ENCODE results near the gene SLC28A3. TPM values are rescaled to one million over a fixed set of nuclear protein-coding genes. Genes with fewer than 3 reads are reported as not detected.
"Not testable (repeated sequence)": the region's sequence is repeated elsewhere in the genome, so short reads cannot be mapped to it uniquely, and the experiment has no call there.

Gene SLC28A3, protein sequence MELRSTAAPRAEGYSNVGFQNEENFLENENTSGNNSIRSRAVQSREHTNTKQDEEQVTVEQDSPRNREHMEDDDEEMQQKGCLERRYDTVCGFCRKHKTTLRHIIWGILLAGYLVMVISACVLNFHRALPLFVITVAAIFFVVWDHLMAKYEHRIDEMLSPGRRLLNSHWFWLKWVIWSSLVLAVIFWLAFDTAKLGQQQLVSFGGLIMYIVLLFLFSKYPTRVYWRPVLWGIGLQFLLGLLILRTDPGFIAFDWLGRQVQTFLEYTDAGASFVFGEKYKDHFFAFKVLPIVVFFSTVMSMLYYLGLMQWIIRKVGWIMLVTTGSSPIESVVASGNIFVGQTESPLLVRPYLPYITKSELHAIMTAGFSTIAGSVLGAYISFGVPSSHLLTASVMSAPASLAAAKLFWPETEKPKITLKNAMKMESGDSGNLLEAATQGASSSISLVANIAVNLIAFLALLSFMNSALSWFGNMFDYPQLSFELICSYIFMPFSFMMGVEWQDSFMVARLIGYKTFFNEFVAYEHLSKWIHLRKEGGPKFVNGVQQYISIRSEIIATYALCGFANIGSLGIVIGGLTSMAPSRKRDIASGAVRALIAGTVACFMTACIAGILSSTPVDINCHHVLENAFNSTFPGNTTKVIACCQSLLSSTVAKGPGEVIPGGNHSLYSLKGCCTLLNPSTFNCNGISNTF
- total RNA-seq: under 1 TPM; 0.09 to 0.45 TPM

GRCh38 chr9:84340535-84340934 lies at the start of gene SLC28A3:
Gene SLC28A3, minus strand, starts transcription at chr9:84340758. Its CDS starts 125 bp downstream, at chr9:84340633.
- Mint-ChIP-seq H3K4me1 (no peaks in the 10 kb centered on the region), H3K36me3 (no peaks in the 10 kb centered on the region), H3K4me3 (no peak within 1 kb of the TSS), H3K27ac (no peak within 1 kb of the TSS), H3K27me3 (peaks cover 1% of the 10 kb centered on the region), H3K9me3 (ENCODE audit: low read depth) (no peaks in the 10 kb centered on the region)
- ATAC-seq (no peak), DNase-seq (no peak)
- CTCF ChIA-PET: interaction anchor here (0.7 kb wide), 1 partner anchor 455 kb away, joined by 3 read pairs; no protein-coding TSS in a partner anchor

DNA sequence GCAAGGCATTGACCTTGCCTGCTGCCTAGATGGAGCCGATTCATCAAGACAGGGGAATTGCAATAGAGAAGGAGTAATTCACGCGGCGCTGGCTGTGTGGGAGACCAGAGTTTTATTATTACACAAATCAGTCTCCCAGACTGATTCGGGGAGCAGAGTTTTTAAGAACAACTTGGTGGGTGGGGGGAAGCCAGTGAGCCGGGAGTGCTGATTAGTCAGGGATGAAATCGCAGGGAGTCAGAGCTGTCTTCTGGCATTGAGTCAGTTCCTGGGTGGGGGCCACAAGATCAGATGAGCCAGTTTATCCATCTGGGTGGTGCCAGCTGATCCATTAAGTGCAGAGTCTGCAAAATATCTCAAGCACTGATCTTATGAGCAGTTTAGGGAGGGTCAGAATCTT lies 49.7 kb upstream of the SLC28A3 start:
- H3K9me3 Mint-ChIP-seq (ENCODE audit: low read depth); H3K4me3 Mint-ChIP-seq; H3K27ac Mint-ChIP-seq; DNase-seq; H3K36me3 Mint-ChIP-seq; CTCF ChIA-PET; ATAC-seq; H3K4me1 Mint-ChIP-seq: not testable (repeated sequence)
- peaks cover 13% of the 10 kb centered on the region for H3K27me3 Mint-ChIP-seq

GRCh38 chr9:84387821-84388220 lies 47.3 kb upstream of the SLC28A3 start:
- ATAC-seq: no peak
- Mint-ChIP-seq H3K4me1 (no peaks in the 10 kb centered on the region), H3K36me3 (no peaks in the 10 kb centered on the region), H3K27ac (no peak overlapping the region), H3K9me3 (ENCODE audit: low read depth) (no peaks in the 10 kb centered on the region), H3K4me3 (no peak overlapping the region), H3K27me3 (peaks cover 13% of the 10 kb centered on the region)
- DNase-seq: no peak
- CTCF ChIA-PET: interaction anchor here (1.8 kb wide), 1 partner anchor 10 kb away, joined by 7 read pairs; no protein-coding TSS in a partner anchor

DNA sequence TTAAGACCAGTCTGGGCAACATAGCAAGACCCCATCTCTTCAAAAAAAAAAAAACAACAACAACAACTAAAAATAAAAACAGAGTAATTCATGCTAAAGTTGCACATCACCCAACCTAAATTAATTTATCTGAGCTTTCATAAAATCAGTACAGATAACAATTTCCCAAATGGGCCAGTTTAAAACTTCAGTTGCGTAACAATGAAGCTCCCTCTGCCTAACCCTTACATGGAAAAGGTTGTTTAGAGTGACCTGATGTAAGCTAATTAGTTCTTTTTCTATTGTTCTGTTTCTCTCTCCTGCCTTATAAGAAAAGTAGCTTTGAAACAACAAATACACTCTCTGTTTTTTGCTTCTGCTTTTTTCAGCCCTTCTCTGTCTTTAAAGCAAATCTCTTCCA lies 46.2 kb upstream of the SLC28A3 start:
- H3K9me3 Mint-ChIP-seq (ENCODE audit: low read depth): no peaks in the 10 kb centered on the region
- no peak overlapping the region for H3K27ac Mint-ChIP-seq
- DNase-seq (no peak), ATAC-seq (no peak)
- H3K4me1 Mint-ChIP-seq: no peaks in the 10 kb centered on the region
- H3K27me3 Mint-ChIP-seq: peaks cover 13% of the 10 kb centered on the region
- H3K4me3 Mint-ChIP-seq: no peak overlapping the region
- no peaks in the 10 kb centered on the region for H3K36me3 Mint-ChIP-seq
- CTCF ChIA-PET: interaction anchor here (0.7 to 1.0 kb wide), 2 partner anchors 10 to 754 kb away, joined by 3 read pairs; no protein-coding TSS in a partner anchor

- CTCF ChIA-PET: interaction anchor here (1.0 kb wide), 1 partner anchor 12 kb away, joined by 3 read pairs; no protein-coding TSS in a partner anchor
- no peaks in the 10 kb centered on the region for H3K9me3 Mint-ChIP-seq (ENCODE audit: low read depth)
- no peaks in the 10 kb centered on the region for H3K36me3 Mint-ChIP-seq
- no peak overlapping the region for H3K4me3 Mint-ChIP-seq
- H3K27me3 Mint-ChIP-seq: peaks cover 5% of the 10 kb centered on the region
- no peak for ATAC-seq
- H3K4me1 Mint-ChIP-seq: no peaks in the 10 kb centered on the region
- no peak for DNase-seq
- no peak overlapping the region for H3K27ac Mint-ChIP-seq
Observed at GRCh38 chr9:84385386-84386040, 45.0 kb upstream of the SLC28A3 start.

GRCh38 chr9:84384617-84385016 lies 44.1 kb upstream of the SLC28A3 start:
- no peak overlapping the region for H3K27ac Mint-ChIP-seq
- no peak for ATAC-seq
- no peaks in the 10 kb centered on the region for H3K36me3 Mint-ChIP-seq
- DNase-seq: no peak
- H3K9me3 Mint-ChIP-seq (ENCODE audit: low read depth): no peaks in the 10 kb centered on the region
- H3K27me3 Mint-ChIP-seq: no peaks in the 10 kb centered on the region
- no peaks in the 10 kb centered on the region for H3K4me1 Mint-ChIP-seq
- CTCF ChIA-PET: no interaction called here
- H3K4me3 Mint-ChIP-seq: no peak overlapping the region

- Mint-ChIP-seq H3K27ac (no peak overlapping the region), H3K36me3 (no peaks in the 10 kb centered on the region), H3K4me1 (no peaks in the 10 kb centered on the region), H3K27me3 (peaks cover 7% of the 10 kb centered on the region), H3K9me3 (ENCODE audit: low read depth) (no peaks in the 10 kb centered on the region), H3K4me3 (no peak overlapping the region)
- CTCF ChIA-PET: no interaction called here
- DNase-seq (no peak), ATAC-seq (no peak)
Observed at GRCh38 chr9:84383178-84383577, 42.6 kb upstream of the SLC28A3 start.

- Mint-ChIP-seq H3K27me3 (peaks cover 8% of the 10 kb centered on the region), H3K4me1 (no peaks in the 10 kb centered on the region), H3K27ac (no peak overlapping the region), H3K4me3 (no peak overlapping the region), H3K36me3 (no peaks in the 10 kb centered on the region), H3K9me3 (ENCODE audit: low read depth) (no peaks in the 10 kb centered on the region)
- ATAC-seq (no peak), DNase-seq (no peak)
- CTCF ChIA-PET: no interaction called here
Observed at GRCh38 chr9:84382720-84383119, 42.2 kb upstream of the SLC28A3 start.

GRCh38 chr9:84381508-84381907 lies 41.0 kb upstream of the SLC28A3 start:
- Mint-ChIP-seq H3K4me3 (no peak overlapping the region), H3K27me3 (peaks cover 13% of the 10 kb centered on the region), H3K36me3 (no peaks in the 10 kb centered on the region), H3K4me1 (no peaks in the 10 kb centered on the region), H3K9me3 (ENCODE audit: low read depth) (no peaks in the 10 kb centered on the region), H3K27ac (no peak overlapping the region)
- DNase-seq (no peak), ATAC-seq (no peak)
- CTCF ChIA-PET: no interaction called here

GRCh38 chr9:84379740-84380139 lies 39.2 kb upstream of the SLC28A3 start:
- H3K9me3 Mint-ChIP-seq (ENCODE audit: low read depth): no peaks in the 10 kb centered on the region
- no peak overlapping the region for H3K4me3 Mint-ChIP-seq
- no peak overlapping the region for H3K27ac Mint-ChIP-seq
- ATAC-seq (no peak), DNase-seq (no peak)
- CTCF ChIA-PET: no interaction called here
- no peaks in the 10 kb centered on the region for H3K36me3 Mint-ChIP-seq
- peaks cover 16% of the 10 kb centered on the region for H3K27me3 Mint-ChIP-seq
- H3K4me1 Mint-ChIP-seq: no peaks in the 10 kb centered on the region

- H3K36me3 Mint-ChIP-seq: no peaks in the 10 kb centered on the region
- H3K4me1 Mint-ChIP-seq: no peaks in the 10 kb centered on the region
- H3K27ac Mint-ChIP-seq: no peak overlapping the region
- no peak overlapping the region for H3K4me3 Mint-ChIP-seq
- no peaks in the 10 kb centered on the region for H3K9me3 Mint-ChIP-seq (ENCODE audit: low read depth)
- CTCF ChIA-PET: no interaction called here
- H3K27me3 Mint-ChIP-seq: peaks cover 18% of the 10 kb centered on the region
- DNase-seq: no peak
- ATAC-seq: no peak
Observed at GRCh38 chr9:84375954-84376353, 35.4 kb upstream of the SLC28A3 start.

GRCh38 chr9:84374516-84374915 lies 34.0 kb upstream of the SLC28A3 start:
- H3K27me3 Mint-ChIP-seq: peaks cover 23% of the 10 kb centered on the region
- ATAC-seq (no peak), DNase-seq (no peak)
- H3K27ac Mint-ChIP-seq: no peak overlapping the region
- CTCF ChIA-PET: no interaction called here
- H3K9me3 Mint-ChIP-seq (ENCODE audit: low read depth): no peaks in the 10 kb centered on the region
- no peaks in the 10 kb centered on the region for H3K4me1 Mint-ChIP-seq
- H3K4me3 Mint-ChIP-seq: no peak overlapping the region
- no peaks in the 10 kb centered on the region for H3K36me3 Mint-ChIP-seq

DNA sequence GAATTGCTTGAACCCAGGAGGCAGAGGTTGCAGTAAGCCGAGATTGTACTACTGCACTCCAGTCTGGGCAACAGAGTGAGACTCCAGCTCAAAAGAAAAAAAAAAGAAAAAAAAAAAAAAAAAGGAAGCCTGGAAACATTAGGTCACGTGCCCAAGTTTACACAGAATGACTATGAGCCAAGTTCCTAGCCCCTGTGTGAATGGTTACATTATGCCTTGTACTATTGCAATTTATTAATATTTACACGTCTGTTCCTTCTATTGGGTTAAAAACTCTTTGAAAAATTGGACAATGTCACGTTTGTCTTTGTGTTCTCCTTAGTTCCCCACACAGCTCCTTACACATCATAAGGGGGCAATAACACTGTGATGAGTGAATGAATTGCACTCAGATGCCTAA lies 33.5 kb upstream of the SLC28A3 start:
- CTCF ChIA-PET: no interaction called here
- DNase-seq (no peak), ATAC-seq (no peak)
- Mint-ChIP-seq H3K9me3 (ENCODE audit: low read depth) (no peaks in the 10 kb centered on the region), H3K27ac (no peak overlapping the region), H3K4me1 (no peaks in the 10 kb centered on the region), H3K4me3 (no peak overlapping the region), H3K27me3 (peaks cover 20% of the 10 kb centered on the region), H3K36me3 (no peaks in the 10 kb centered on the region)
